Measurements from ENCODE around the gene TEC. TPM values are rescaled to one million over a fixed set of nuclear protein-coding genes. Genes with fewer than 3 reads are reported as not detected.

TEC gene
- total RNA-seq, 2 experiments from 2014 or later = 2.1 to 11.5 TPM

DNA sequence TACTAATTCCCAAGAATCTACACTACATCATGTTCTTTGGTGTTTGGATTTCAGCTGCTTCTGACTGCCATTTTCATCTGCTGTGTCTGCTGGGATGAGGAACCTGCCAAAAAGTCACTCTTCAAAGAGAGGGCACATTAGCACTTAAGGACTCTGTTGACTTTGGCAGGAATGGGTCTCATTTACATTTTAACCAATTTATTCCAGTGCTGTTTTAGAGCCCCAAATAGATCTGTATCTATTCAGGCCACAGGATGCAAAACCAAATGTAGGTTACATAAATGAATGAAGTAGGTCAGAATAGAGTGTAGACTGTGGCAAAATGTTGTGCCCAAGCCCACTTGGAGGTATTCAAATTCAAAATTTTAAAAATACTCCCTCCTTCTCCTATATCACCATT, 150.0 kb downstream of the TEC start:
- Histone ChIP-seq H3K4me3 (ENCODE audit: low read depth, low read length, poor library complexity, severe bottlenecking) (no peak overlapping the region), H3K79me2 (ENCODE audit: insufficient read depth, low read depth, low read length) (no peaks in the 10 kb centered on the region), H3K27ac (ENCODE audit: low read depth, low read length, poor library complexity, severe bottlenecking) (no peak overlapping the region), H3K4me2 (ENCODE audit: low read length) (no peak overlapping the region), H3K9me2 (ENCODE audit: insufficient read depth, low read length) (no peaks in the 10 kb centered on the region), H3K36me3 (ENCODE audit: insufficient read depth, low read length) (no peaks in the 10 kb centered on the region), H4K20me1 (ENCODE audit: insufficient read depth, low read length) (no peaks in the 10 kb centered on the region), H3K4me1 (ENCODE audit: insufficient read depth, low read length, poor library complexity, severe bottlenecking) (no peaks in the 10 kb centered on the region), H3K9me3 (ENCODE audit: low read length) (no peaks in the 10 kb centered on the region), H2AFZ (ENCODE audit: low read length) (no peak overlapping the region)
- TF ChIP-seq, protein P1, sequence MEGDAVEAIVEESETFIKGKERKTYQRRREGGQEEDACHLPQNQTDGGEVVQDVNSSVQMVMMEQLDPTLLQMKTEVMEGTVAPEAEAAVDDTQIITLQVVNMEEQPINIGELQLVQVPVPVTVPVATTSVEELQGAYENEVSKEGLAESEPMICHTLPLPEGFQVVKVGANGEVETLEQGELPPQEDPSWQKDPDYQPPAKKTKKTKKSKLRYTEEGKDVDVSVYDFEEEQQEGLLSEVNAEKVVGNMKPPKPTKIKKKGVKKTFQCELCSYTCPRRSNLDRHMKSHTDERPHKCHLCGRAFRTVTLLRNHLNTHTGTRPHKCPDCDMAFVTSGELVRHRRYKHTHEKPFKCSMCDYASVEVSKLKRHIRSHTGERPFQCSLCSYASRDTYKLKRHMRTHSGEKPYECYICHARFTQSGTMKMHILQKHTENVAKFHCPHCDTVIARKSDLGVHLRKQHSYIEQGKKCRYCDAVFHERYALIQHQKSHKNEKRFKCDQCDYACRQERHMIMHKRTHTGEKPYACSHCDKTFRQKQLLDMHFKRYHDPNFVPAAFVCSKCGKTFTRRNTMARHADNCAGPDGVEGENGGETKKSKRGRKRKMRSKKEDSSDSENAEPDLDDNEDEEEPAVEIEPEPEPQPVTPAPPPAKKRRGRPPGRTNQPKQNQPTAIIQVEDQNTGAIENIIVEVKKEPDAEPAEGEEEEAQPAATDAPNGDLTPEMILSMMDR (conservative IDR thresholded peaks at IDR 0.05; ENCODE audit: low read length) = no peak
- no peak for TF ChIP-seq EZH2phosphoT487 (IDR thresholded peaks at IDR 0.05; ENCODE audit: borderline replicate concordance, low read depth, low read length)
- intact Hi-C loops (cut with micrococcal nuclease; ENCODE audit: unreplicated experiment) = loop anchor here (10.0 kb wide), 2 partner anchors 425 to 845 kb away; no protein-coding TSS in a partner anchor
- CTCF ChIA-PET (ENCODE audit: unreplicated experiment) = no interaction called here
- DNase-seq (ENCODE audit: low spot score) = no peak
- POLR2A ChIA-PET = no interaction called here
- no TSS peak for BruUV-seq (replicated peaks)

DNA sequence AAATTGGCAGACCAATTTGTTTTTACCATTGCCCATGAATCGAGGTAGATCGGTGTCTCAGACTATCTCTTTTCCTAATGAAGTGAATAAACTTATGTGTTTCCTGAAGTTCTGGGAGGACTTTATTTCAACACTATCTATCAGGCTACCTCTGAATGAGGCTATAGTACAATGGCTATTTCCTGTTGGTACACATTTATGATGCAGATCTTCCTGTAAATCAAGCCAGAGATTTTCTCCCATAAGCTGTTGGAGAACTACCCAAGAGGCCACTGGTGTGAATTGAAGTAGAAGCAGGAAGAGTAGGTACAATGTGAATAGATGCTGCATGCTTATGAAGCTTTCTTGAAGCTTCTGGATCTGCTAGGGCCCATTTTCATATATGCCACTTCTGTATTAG, 151.6 kb downstream of the TEC start:
- ChIA-PET POLR2A (interaction anchor here (0.6 kb wide), 1 partner anchor 839 kb away, joined by 3 read pairs; no protein-coding TSS in a partner anchor), CTCF (ENCODE audit: unreplicated experiment) (no interaction called here)
- H3K4me3 ChIP-seq (ENCODE audit: low read depth, low read length, poor library complexity, severe bottlenecking) = no peak overlapping the region
- no peak for DNase-seq (ENCODE audit: low spot score)
- no peaks in the 10 kb centered on the region for H3K9me3 ChIP-seq (ENCODE audit: low read length)
- no peaks in the 10 kb centered on the region for H3K4me1 ChIP-seq (ENCODE audit: insufficient read depth, low read length, poor library complexity, severe bottlenecking)
- no peaks in the 10 kb centered on the region for H3K36me3 ChIP-seq (ENCODE audit: insufficient read depth, low read length)
- H2AFZ ChIP-seq (ENCODE audit: low read length) = no peak overlapping the region
- H3K4me2 ChIP-seq (ENCODE audit: low read length) = no peak overlapping the region
- H3K9me2 ChIP-seq (ENCODE audit: insufficient read depth, low read length) = no peaks in the 10 kb centered on the region
- no TSS peak for BruUV-seq (replicated peaks)
- H4K20me1 ChIP-seq (ENCODE audit: insufficient read depth, low read length) = no peaks in the 10 kb centered on the region
- no peak overlapping the region for H3K27ac ChIP-seq (ENCODE audit: low read depth, low read length, poor library complexity, severe bottlenecking)
- TF ChIP-seq, protein P1 (conservative IDR thresholded peaks at IDR 0.05; ENCODE audit: low read length) = no peak
- no peak for TF ChIP-seq EZH2phosphoT487 (IDR thresholded peaks at IDR 0.05; ENCODE audit: borderline replicate concordance, low read depth, low read length)
- H3K79me2 ChIP-seq (ENCODE audit: insufficient read depth, low read depth, low read length) = no peaks in the 10 kb centered on the region
- intact Hi-C loops (cut with micrococcal nuclease; ENCODE audit: unreplicated experiment) = loop anchor here (10.0 kb wide), 1 partner anchor 427 kb away; no protein-coding TSS in a partner anchor

DNA sequence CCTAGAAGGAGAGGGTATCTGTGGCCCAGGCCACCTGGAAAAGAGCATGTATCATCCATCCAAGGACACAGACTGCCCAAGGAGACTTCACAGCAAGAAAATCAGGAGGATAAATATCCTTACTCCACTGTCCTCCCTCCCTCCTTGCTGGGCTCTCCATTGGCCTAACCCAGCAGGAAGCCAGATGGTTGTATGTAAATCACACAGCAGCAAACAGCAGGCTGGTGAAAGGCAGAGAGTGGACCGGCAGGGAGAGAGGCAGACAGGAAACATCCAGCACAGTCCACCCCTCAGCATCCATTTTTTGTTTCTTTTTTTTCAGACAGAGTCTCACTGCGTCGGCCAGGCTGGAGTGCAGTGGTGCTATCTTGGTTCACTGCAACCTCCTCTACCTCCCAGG, 153.1 kb downstream of the TEC start:
- H3K4me1 ChIP-seq (ENCODE audit: insufficient read depth, low read length, poor library complexity, severe bottlenecking) = no peaks in the 10 kb centered on the region
- CTCF ChIA-PET (ENCODE audit: unreplicated experiment) = no interaction called here

More for the DNA sequence above, 153.1 kb downstream of the TEC start:
- Histone ChIP-seq H4K20me1 (ENCODE audit: insufficient read depth, low read length) (no peaks in the 10 kb centered on the region), H3K4me3 (ENCODE audit: low read depth, low read length, poor library complexity, severe bottlenecking) (no peak overlapping the region), H3K9me2 (ENCODE audit: insufficient read depth, low read length) (no peaks in the 10 kb centered on the region), H2AFZ (ENCODE audit: low read length) (no peak overlapping the region), H3K4me2 (ENCODE audit: low read length) (no peak overlapping the region), H3K79me2 (ENCODE audit: insufficient read depth, low read depth, low read length) (no peaks in the 10 kb centered on the region), H3K27ac (ENCODE audit: low read depth, low read length, poor library complexity, severe bottlenecking) (no peak overlapping the region), H3K36me3 (ENCODE audit: insufficient read depth, low read length) (no peaks in the 10 kb centered on the region), H3K9me3 (ENCODE audit: low read length) (no peaks in the 10 kb centered on the region)
- TF ChIP-seq, protein P1 (conservative IDR thresholded peaks at IDR 0.05; ENCODE audit: low read length) = no peak
- TF ChIP-seq EZH2phosphoT487 (IDR thresholded peaks at IDR 0.05; ENCODE audit: borderline replicate concordance, low read depth, low read length) = no peak
- BruUV-seq (replicated peaks) = no TSS peak
- intact Hi-C loops (cut with micrococcal nuclease; ENCODE audit: unreplicated experiment) = loop anchor here (10.0 kb wide), 1 partner anchor 428 kb away; no protein-coding TSS in a partner anchor
- no peak for DNase-seq (ENCODE audit: low spot score)
- POLR2A ChIA-PET = no interaction called here
